Right lobe of liver (tissue), 4 donors: ENCODE data around the gene CCDC196.

Source experiments
- POLR2A ChIP-seq: fragments of 450-650 bp; IDR thresholded peaks from one replicate; pipeline ENCODE4 v1.6.1; 2017; ENCODE audit warnings: antibody characterized with exemption, mild to moderate bottlenecking
- TF ChIP-seq, protein P1 (sequence below), 4 donors: fragments of 200-600 bp in 3 of 4; fragments of 450-650 bp in 1 of 4; IDR thresholded peaks; one replicate each; pipeline versions ENCODE4 v1.5.1 to v1.8.0; 2016 to 2022; ENCODE audit warnings: antibody characterized with exemption in 4 of 4, mild to moderate bottlenecking in 2 of 4
- donor health status: DM: no; HTN: no; CAD: no.
- donor health status: DM: no; HTN: no; CAD: no.
- donor health status: DM: no; HTN: yes; CAD: no.

DNA sequence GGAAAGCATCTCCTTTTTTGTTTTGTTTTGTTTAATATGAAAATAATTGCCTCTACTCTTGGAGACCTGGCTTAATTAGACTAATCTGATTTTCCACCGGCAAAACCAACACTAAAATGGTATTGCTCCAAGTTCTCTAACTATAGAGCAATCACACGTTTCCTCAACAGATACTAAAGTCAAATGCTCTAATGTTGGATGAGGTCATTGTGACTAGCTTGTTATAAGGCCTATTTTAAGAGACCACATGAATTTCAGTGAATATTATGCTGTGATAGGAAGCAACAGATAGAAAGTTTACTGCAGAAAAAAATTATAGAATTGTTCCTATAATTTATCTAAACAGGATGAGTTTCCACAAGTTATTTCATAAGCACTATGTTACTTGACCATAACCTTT is 3.3 kb upstream of the CCDC196 start:
- TF ChIP-seq, protein P1, sequence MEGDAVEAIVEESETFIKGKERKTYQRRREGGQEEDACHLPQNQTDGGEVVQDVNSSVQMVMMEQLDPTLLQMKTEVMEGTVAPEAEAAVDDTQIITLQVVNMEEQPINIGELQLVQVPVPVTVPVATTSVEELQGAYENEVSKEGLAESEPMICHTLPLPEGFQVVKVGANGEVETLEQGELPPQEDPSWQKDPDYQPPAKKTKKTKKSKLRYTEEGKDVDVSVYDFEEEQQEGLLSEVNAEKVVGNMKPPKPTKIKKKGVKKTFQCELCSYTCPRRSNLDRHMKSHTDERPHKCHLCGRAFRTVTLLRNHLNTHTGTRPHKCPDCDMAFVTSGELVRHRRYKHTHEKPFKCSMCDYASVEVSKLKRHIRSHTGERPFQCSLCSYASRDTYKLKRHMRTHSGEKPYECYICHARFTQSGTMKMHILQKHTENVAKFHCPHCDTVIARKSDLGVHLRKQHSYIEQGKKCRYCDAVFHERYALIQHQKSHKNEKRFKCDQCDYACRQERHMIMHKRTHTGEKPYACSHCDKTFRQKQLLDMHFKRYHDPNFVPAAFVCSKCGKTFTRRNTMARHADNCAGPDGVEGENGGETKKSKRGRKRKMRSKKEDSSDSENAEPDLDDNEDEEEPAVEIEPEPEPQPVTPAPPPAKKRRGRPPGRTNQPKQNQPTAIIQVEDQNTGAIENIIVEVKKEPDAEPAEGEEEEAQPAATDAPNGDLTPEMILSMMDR (IDR thresholded peaks at IDR 0.05), result no peak
- TF ChIP-seq POLR2A, result no peak
